ENCODE data around the gene SCARB1. TPM values are rescaled to one million over a fixed set of nuclear protein-coding genes. Genes with fewer than 3 reads are reported as not detected.

The SCARB1 gene
- total RNA-seq, 1 experiment from 2014 or later: 68.3 TPM

DNA sequence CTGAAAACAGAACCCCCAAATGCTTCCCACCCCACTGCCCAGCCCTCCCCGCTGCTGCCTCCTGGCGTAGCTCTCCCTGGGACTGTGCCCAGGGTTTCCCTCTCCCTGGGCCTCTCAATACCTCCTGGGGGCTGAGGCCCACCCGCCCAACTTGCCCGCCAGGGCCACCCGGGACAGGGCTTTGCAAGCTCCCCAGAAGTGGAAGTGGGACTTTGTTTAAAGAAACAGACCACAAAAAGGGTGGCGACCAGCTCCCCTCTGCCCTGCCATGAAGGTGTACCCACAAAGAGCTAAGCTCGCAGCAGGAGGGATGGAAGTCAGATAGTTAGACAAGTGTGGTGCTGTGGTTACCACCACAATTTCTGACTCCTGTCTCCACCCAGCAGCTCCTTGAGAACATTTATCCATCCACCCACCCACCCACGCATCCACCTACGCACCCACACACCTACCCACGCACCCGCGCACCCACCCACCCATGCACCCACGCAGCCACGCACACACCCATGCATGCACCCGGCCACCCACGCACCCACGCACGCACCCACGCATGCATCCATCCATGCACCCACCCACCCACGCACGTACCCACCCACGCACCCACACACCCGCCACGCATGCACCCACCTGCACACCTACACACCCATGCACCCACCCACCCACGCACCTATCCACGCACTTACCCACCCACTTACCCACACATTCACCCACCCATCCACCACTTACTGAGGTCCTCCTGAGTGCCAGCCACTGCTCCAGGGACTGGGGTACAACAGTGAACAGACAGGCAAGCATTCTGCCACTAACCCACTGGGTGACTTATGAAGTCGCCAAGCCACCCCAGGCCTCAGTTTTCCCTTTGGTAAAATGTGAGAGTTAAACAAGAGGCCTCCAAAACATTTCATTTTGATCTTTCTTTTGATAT, 127.3 kb downstream of the SCARB1 start (continued):
- TF ChIP-seq ZNF532 (CRISPR knock-in tag; IDR thresholded peaks at IDR 0.05; ENCODE audit: borderline replicate concordance): no peak
- no peak for TF ChIP-seq EMX1 (CRISPR knock-in tag; IDR thresholded peaks at IDR 0.05)
- no peak for TF ChIP-seq JUN (CRISPR knock-in tag; IDR thresholded peaks at IDR 0.05)

GRCh38 chr12:124734224-124734788, 129.4 kb downstream of the SCARB1 start:
- H3K36me3 Mint-ChIP-seq: no peaks in the 10 kb centered on the region
- peak; percentile 91 for ATAC-seq
- H3K27ac Mint-ChIP-seq: peak overlapping the region; percentile 24
- ChIA-PET POLR2A (no interaction called here), CTCF (interaction anchor here (0.6 to 2.7 kb wide), 29 partner anchors 8 to 429 kb away, joined by 3 to 20 read pairs (median 4); partner anchors contain the start of gene NCOR2)
- H3K9me3 Mint-ChIP-seq: peaks cover 4% of the 10 kb centered on the region; the same call in 1 of the 2 replicates
- H3K4me3 Mint-ChIP-seq: no peak overlapping the region; the same call in 1 of the 2 replicates
- H3K27me3 Mint-ChIP-seq (ENCODE audit: low read depth): peaks cover 3% of the 10 kb centered on the region; the same call in 1 of the 2 replicates
- peaks cover 22% of the 10 kb centered on the region for H3K4me1 Mint-ChIP-seq
- DNase-seq (ENCODE audit: low spot score): peak; percentile 75
- TF ChIP-seq, protein P1, sequence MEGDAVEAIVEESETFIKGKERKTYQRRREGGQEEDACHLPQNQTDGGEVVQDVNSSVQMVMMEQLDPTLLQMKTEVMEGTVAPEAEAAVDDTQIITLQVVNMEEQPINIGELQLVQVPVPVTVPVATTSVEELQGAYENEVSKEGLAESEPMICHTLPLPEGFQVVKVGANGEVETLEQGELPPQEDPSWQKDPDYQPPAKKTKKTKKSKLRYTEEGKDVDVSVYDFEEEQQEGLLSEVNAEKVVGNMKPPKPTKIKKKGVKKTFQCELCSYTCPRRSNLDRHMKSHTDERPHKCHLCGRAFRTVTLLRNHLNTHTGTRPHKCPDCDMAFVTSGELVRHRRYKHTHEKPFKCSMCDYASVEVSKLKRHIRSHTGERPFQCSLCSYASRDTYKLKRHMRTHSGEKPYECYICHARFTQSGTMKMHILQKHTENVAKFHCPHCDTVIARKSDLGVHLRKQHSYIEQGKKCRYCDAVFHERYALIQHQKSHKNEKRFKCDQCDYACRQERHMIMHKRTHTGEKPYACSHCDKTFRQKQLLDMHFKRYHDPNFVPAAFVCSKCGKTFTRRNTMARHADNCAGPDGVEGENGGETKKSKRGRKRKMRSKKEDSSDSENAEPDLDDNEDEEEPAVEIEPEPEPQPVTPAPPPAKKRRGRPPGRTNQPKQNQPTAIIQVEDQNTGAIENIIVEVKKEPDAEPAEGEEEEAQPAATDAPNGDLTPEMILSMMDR (IDR thresholded peaks at IDR 0.05): no peak
- TF ChIP-seq SP1 (CRISPR knock-in tag; conservative IDR thresholded peaks at IDR 0.05): 0 out of 2 replicates have a peak, but pooled peaks have one; percentile 10
- TF ChIP-seq TEAD4 (CRISPR knock-in tag; IDR thresholded peaks at IDR 0.05): no peak
- no peak for TF ChIP-seq ATF1 (CRISPR knock-in tag; IDR thresholded peaks at IDR 0.05)
- TF ChIP-seq JAZF1 (CRISPR knock-in tag; IDR thresholded peaks at IDR 0.05): no peak
- TF ChIP-seq MXD4 (CRISPR knock-in tag; IDR thresholded peaks at IDR 0.05; ENCODE audit: borderline replicate concordance): no peak
- TF ChIP-seq GTF2I (CRISPR knock-in tag; conservative IDR thresholded peaks at IDR 0.05): 0 out of 2 replicates have a peak, but pooled peaks have one; percentile 9
- peak; percentile 80 for TF ChIP-seq ZNF121 (CRISPR knock-in tag; IDR thresholded peaks at IDR 0.05)
- TF ChIP-seq, protein P2, sequence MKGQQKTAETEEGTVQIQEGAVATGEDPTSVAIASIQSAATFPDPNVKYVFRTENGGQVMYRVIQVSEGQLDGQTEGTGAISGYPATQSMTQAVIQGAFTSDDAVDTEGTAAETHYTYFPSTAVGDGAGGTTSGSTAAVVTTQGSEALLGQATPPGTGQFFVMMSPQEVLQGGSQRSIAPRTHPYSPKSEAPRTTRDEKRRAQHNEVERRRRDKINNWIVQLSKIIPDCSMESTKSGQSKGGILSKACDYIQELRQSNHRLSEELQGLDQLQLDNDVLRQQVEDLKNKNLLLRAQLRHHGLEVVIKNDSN (CRISPR knock-in tag; IDR thresholded peaks at IDR 0.05): peak; percentile 68; the same call in 1 of the 2 replicates
- no peak for TF ChIP-seq CREB1 (CRISPR knock-in tag; IDR thresholded peaks at IDR 0.05)
- TF ChIP-seq ZNF281 (CRISPR knock-in tag; IDR thresholded peaks at IDR 0.05): no peak
- no peak for TF ChIP-seq ELF4 (CRISPR knock-in tag; IDR thresholded peaks at IDR 0.05; ENCODE audit: low read depth)
- TF ChIP-seq ZNF263 (CRISPR knock-in tag; IDR thresholded peaks at IDR 0.05; ENCODE audit: low read depth): no peak
- TF ChIP-seq, protein P3, sequence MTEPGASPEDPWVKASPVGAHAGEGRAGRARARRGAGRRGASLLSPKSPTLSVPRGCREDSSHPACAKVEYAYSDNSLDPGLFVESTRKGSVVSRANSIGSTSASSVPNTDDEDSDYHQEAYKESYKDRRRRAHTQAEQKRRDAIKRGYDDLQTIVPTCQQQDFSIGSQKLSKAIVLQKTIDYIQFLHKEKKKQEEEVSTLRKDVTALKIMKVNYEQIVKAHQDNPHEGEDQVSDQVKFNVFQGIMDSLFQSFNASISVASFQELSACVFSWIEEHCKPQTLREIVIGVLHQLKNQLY (CRISPR knock-in tag; IDR thresholded peaks at IDR 0.05): no peak
- TF ChIP-seq SOX15 (CRISPR knock-in tag; IDR thresholded peaks at IDR 0.05): no peak
- TF ChIP-seq ZNF138 (CRISPR knock-in tag; conservative IDR thresholded peaks at IDR 0.05): no peak
- no peak for TF ChIP-seq NFYB (CRISPR knock-in tag; conservative IDR thresholded peaks at IDR 0.05; ENCODE audit: low read depth)
- no peak for TF ChIP-seq ZBTB21 (CRISPR knock-in tag; IDR thresholded peaks at IDR 0.05; ENCODE audit: borderline replicate concordance)

Data from WTC11 (cell line).